Esophagus squamous epithelium (tissue), 5 donors: ENCODE measurements around the gene RABGAP1L. TPM values are rescaled to one million over a fixed set of nuclear protein-coding genes. Genes with fewer than 3 reads are reported as not detected.

Experiments
- DNase-seq: peaks from one replicate; lab custom pipeline; 2025; lab: John Stamatoyannopoulos, UW
- H3K27ac ChIP-seq, 4 donors: fragments of 200-600 bp; sonication (generic); one replicate each; pipeline ENCODE4 v1.5.1; 2016 to 2019; ENCODE audit warnings: mild to moderate bottlenecking in 1 of 4
- H3K27me3 ChIP-seq, 4 donors: fragments of 200-600 bp; sonication (generic); 1 replicate in 3 of 4; 2 replicates in 1 of 4; pipeline versions ENCODE4 v1.5.1 to v1.6.0; 2017 to 2021; ENCODE audit warnings: antibody characterized with exemption in 1 of 4
- H3K36me3 ChIP-seq, 3 donors: fragments of 200-600 bp; sonication (generic); one replicate each; pipeline ENCODE4 v1.5.1; 2016 to 2019
- H3K4me1 ChIP-seq, 3 donors: fragments of 200-600 bp; sonication (generic); one replicate each; pipeline ENCODE4 v1.5.1; 2017 to 2019
- H3K4me3 ChIP-seq, 4 donors: fragments of 200-600 bp; sonication (generic); 1 replicate in 3 of 4; 2 replicates in 1 of 4; pipeline ENCODE4 v1.5.1; 2016 to 2019; ENCODE audit warnings: mild to moderate bottlenecking in 2 of 4, moderate library complexity in 1 of 4
- H3K9me3 ChIP-seq, 3 donors: fragments of 200-600 bp; sonication (generic); one replicate each; pipeline ENCODE4 v1.5.1; 2016 to 2019
- CTCF ChIP-seq, 6 experiments: fragments of 450-650 bp in 4 of 6; fragments of 200-600 bp in 2 of 6; sonication (generic) in 2 of 6; IDR thresholded peaks; one replicate each; pipeline ENCODE4 v1.5.1; 2016 to 2019; ENCODE audit warnings: antibody characterized with exemption in 6 of 6, mild to moderate bottlenecking in 4 of 6, moderate library complexity in 4 of 6
- POLR2A ChIP-seq, 4 donors: fragments of 450-650 bp; IDR thresholded peaks; one replicate each; pipeline ENCODE4 v1.6.1; 2017; ENCODE audit warnings: antibody characterized with exemption in 4 of 4, mild to moderate bottlenecking in 4 of 4, moderate library complexity in 3 of 4
- WGBS, 2 donors: methylation state at CpG; one replicate each; pipeline ENCODE4 v1.1.5; 2018; 5-methylcytosine and 5-hydroxymethylcytosine counted together
- intact Hi-C: fragments of 100-400 bp; cut with DNase I; formaldehyde crosslinking; loops from one replicate; pipeline ENCODE4 v1.15.0; 2022
- total RNA-seq, 4 donors: library from RNA; depleted of rRNA; stranded (reverse); fragments of >200 nt; gene quantifications; one replicate each; pipeline ENCODE4 v1.1.0, GENCODE V29; 2016
- donor health status: DM: yes; HTN: yes; CAD: no.

Gene RABGAP1L
- total RNA-seq, 4 donors from 2014 or later: 35.7 to 45.6 (median 41.0) TPM

- Histone ChIP-seq H3K36me3 (peaks cover 0 to 37% (median 0%) of the 10 kb centered on the region in 3 donors), H3K9me3 (no peaks in the 10 kb centered on the region), H3K4me1 (peaks cover 0 to 13% (median 0%) of the 10 kb centered on the region in 3 donors), H3K4me3 (no peak overlapping the region), H3K27ac (no peak overlapping the region), H3K27me3 (no peaks in the 10 kb centered on the region)
- intact Hi-C loops: no loop called here
- TF ChIP-seq CTCF (IDR thresholded peaks at IDR 0.05) (no peak), POLR2A (IDR thresholded peaks at IDR 0.05) (no peak)
- WGBS, 2 donors: 91 to 94% methylated on average over 1 of the region's 1 CpG
- no peak for DNase-seq
Observed at GRCh38 chr1:174991473-174991872, 832.2 kb downstream of the RABGAP1L start.

- H3K4me1 ChIP-seq: peaks cover 0 to 19% (median 0%) of the 10 kb centered on the region in 3 donors
- no peak for TF ChIP-seq POLR2A (IDR thresholded peaks at IDR 0.05)
- TF ChIP-seq CTCF (IDR thresholded peaks at IDR 0.05): no peak
- H3K4me3 ChIP-seq: no peak overlapping the region
- 71 to 78% methylated on average over 3 of the region's 3 CpGs for WGBS, 2 donors
- H3K27ac ChIP-seq: no peak overlapping the region
- intact Hi-C loops: no loop called here
- H3K27me3 ChIP-seq: no peaks in the 10 kb centered on the region
- DNase-seq: no peak
- no peaks in the 10 kb centered on the region for H3K9me3 ChIP-seq
- peaks cover 0 to 10% (median 0%) of the 10 kb centered on the region in 3 donors for H3K36me3 ChIP-seq
Observed at GRCh38 chr1:174995121-174995520, 835.8 kb downstream of the RABGAP1L start.

- Histone ChIP-seq H3K27ac (no peak overlapping the region), H3K4me1 (peaks cover 0 to 20% (median 0%) of the 10 kb centered on the region in 3 donors), H3K36me3 (peaks cover 0 to 10% (median 0%) of the 10 kb centered on the region in 3 donors), H3K4me3 (no peak overlapping the region), H3K27me3 (no peaks in the 10 kb centered on the region), H3K9me3 (no peaks in the 10 kb centered on the region)
- 71 to 83% methylated on average over 1 of the region's 1 CpG for WGBS, 2 donors
- DNase-seq: no peak
- intact Hi-C loops: no loop called here
- no peak for TF ChIP-seq POLR2A (IDR thresholded peaks at IDR 0.05)
- no peak for TF ChIP-seq CTCF (IDR thresholded peaks at IDR 0.05)
Observed at GRCh38 chr1:174995916-174996315, 836.6 kb downstream of the RABGAP1L start.

- H3K36me3 ChIP-seq: peaks cover 0 to 10% (median 0%) of the 10 kb centered on the region in 3 donors
- H3K27ac ChIP-seq: no peak overlapping the region
- no peak overlapping the region for H3K4me3 ChIP-seq
- intact Hi-C loops: no loop called here
- TF ChIP-seq CTCF (IDR thresholded peaks at IDR 0.05): no peak
- no peak for DNase-seq
- no peaks in the 10 kb centered on the region for H3K27me3 ChIP-seq
- 11 to 17% methylated on average over 1 of the region's 1 CpG for WGBS, 2 donors
- H3K4me1 ChIP-seq: peaks cover 0 to 23% (median 2%) of the 10 kb centered on the region in 3 donors
- no peaks in the 10 kb centered on the region for H3K9me3 ChIP-seq
Observed at GRCh38 chr1:174996476-174996875, 837.2 kb downstream of the RABGAP1L start.

- no peak for TF ChIP-seq CTCF (IDR thresholded peaks at IDR 0.05)
- TF ChIP-seq POLR2A (IDR thresholded peaks at IDR 0.05): no peak
- no peak overlapping the region for H3K4me3 ChIP-seq
- H3K9me3 ChIP-seq: no peaks in the 10 kb centered on the region
- H3K27me3 ChIP-seq: no peaks in the 10 kb centered on the region
- H3K4me1 ChIP-seq: peaks cover 0 to 29% (median 8%) of the 10 kb centered on the region in 3 donors
- WGBS, 2 donors: 75 to 81% methylated on average over 3 of the region's 3 CpGs
- H3K27ac ChIP-seq: no peak overlapping the region
- H3K36me3 ChIP-seq: peaks cover 0 to 5% (median 0%) of the 10 kb centered on the region in 3 donors
- intact Hi-C loops: no loop called here
- DNase-seq: no peak
Observed at GRCh38 chr1:174997041-174997440, 837.7 kb downstream of the RABGAP1L start.
